Panc1 (cell line): ENCODE results near the gene CEP128. TPM values are rescaled to one million over a fixed set of nuclear protein-coding genes. Genes with fewer than 3 reads are reported as not detected.

Source experiments
- ATAC-seq: fragments of 200-7000 bp; cut with Tn5 transposase; 2 replicates; pipeline ENCODE4 v1.9.1; 2020; ENCODE audit warnings: mild to moderate bottlenecking, moderate library complexity
- BruUV-seq: library from RNA; stranded (reverse); fragments of 400-500 nt; replicated peaks from 2 replicates; lab custom pipeline; 2021; lab: Mats Ljungman, UMichigan
- CTCF ChIA-PET: fragments of 300-600 bp; sonication (Branson Sonifier 250); formaldehyde crosslinking; loops from one replicate; lab custom pipeline; 2022; ENCODE audit warnings: antibody characterized with exemption; lab: Charles Lee
- POLR2A ChIA-PET: fragments of 300-600 bp; sonication (Branson Sonifier 250); formaldehyde crosslinking; loops from one replicate; lab custom pipeline; 2022; ENCODE audit warnings: antibody characterized with exemption; lab: Charles Lee
- DNase-seq: peaks from one replicate; pipeline ENCODE4 v3.0.0-alpha.2; 2010; ENCODE audit warnings: low read depth, low spot score
- H3K27ac ChIP-seq: 2 replicates; pipeline ENCODE4 v1.5.1; 2011; ENCODE audit warnings: mild to moderate bottlenecking, low read length, inconsistent platforms
- H3K27me3 ChIP-seq: fragments of 200-500 bp; sonication (Bioruptor generic); 2 replicates; pipeline ENCODE4 v1.6.0; 2014; ENCODE audit warnings: low read length, inconsistent platforms; ENCODE audit not compliant: control insufficient read depth, insufficient read depth
- H3K36me3 ChIP-seq: fragments of 200-500 bp; sonication (Bioruptor generic); 2 replicates; pipeline ENCODE4 v1.5.1; 2014; ENCODE audit warnings: inconsistent platforms, mild to moderate bottlenecking, low read length, moderate library complexity; ENCODE audit not compliant: control insufficient read depth, insufficient read depth
- H3K4me1 ChIP-seq: 2 replicates; pipeline ENCODE4 v1.5.1; 2011; ENCODE audit warnings: inconsistent platforms, mild to moderate bottlenecking, low read length, moderate library complexity; ENCODE audit not compliant: control insufficient read depth, insufficient read depth
- H3K4me3 ChIP-seq, 2 experiments: 2 replicates each; pipeline ENCODE4 v1.5.1; 2011 to 2012; ENCODE audit warnings: low read depth in 2 of 2, low read length in 2 of 2, mild to moderate bottlenecking in 2 of 2, inconsistent platforms in 1 of 2, moderate library complexity in 1 of 2
- H3K9me3 ChIP-seq: fragments of 200-500 bp; sonication (Bioruptor generic); 2 replicates; pipeline ENCODE4 v1.5.1; 2014; ENCODE audit warnings: low read depth, mild to moderate bottlenecking, inconsistent platforms, low read length, moderate library complexity; ENCODE audit not compliant: control insufficient read depth, insufficient read depth
- CTCF ChIP-seq: fragments of 450-650 bp; IDR thresholded peaks from 2 replicates; pipeline ENCODE4 v1.5.1; 2017; ENCODE audit warnings: mild to moderate bottlenecking
- POLR2AphosphoS5 ChIP-seq: IDR thresholded peaks from 2 replicates; pipeline ENCODE4 v1.6.1; 2012; ENCODE audit warnings: mild to moderate bottlenecking, low read depth, low read length, moderate library complexity
- REST ChIP-seq, 2 experiments: IDR thresholded peaks; 2 replicates each; pipeline ENCODE4 v1.6.1; 2011 to 2012; ENCODE audit warnings: low read depth in 2 of 2, control low read depth in 1 of 2, low read length in 1 of 2, mild to moderate bottlenecking in 1 of 2, moderate library complexity in 1 of 2; ENCODE audit not compliant: insufficient read depth in 1 of 2
- SIN3A ChIP-seq: IDR thresholded peaks from 2 replicates; pipeline ENCODE4 v1.6.1; 2012; ENCODE audit warnings: low read depth, mild to moderate bottlenecking, low read length, moderate library complexity, borderline replicate concordance; ENCODE audit not compliant: insufficient read depth
- TCF7L2 ChIP-seq: IDR thresholded peaks from 2 replicates; pipeline ENCODE4 v1.6.1; 2011; ENCODE audit warnings: mild to moderate bottlenecking, low read depth, low read length, inconsistent platforms
- in situ Hi-C: cut with HindIII; loops from 2 replicates; pipeline ENCODE4 v1.10.0; 2016; ENCODE audit warnings: low sequenced_read_pairs, low pct_unique_long_range_greater_than_20kb
- intact Hi-C: fragments of 100-400 bp; cut with micrococcal nuclease; formaldehyde crosslinking; loops from one replicate; pipeline ENCODE4 v1.10.0; 2022; ENCODE audit not compliant: unreplicated experiment
- total RNA-seq: library from RNA; stranded (reverse); gene quantifications from one replicate; pipeline ENCODE4 v1.2.1, GENCODE V29; 2021; ENCODE audit not compliant: unreplicated experiment

Gene CEP128
- total RNA-seq, 1 experiment from 2014 or later, result 9.3 TPM

- Histone ChIP-seq H3K27me3 (no peaks in the 10 kb centered on the region), H3K27ac (no peak overlapping the region), H3K4me1 (no peaks in the 10 kb centered on the region), H3K9me3 (no peaks in the 10 kb centered on the region), H3K36me3 (no peaks in the 10 kb centered on the region), H3K4me3 (no peak overlapping the region)
- no peak for ATAC-seq
- TF ChIP-seq SIN3A (no peak), REST (IDR thresholded peaks at IDR 0.05; ENCODE audit: insufficient read depth in 1 of 2, low read depth in 2 of 2, low read length in 1 of 2) (no peak), TCF7L2 (no peak), POLR2AphosphoS5 (no peak), CTCF (no peak)
- no peak for DNase-seq
- in situ Hi-C loops, result no loop called here
- ChIA-PET CTCF (no interaction called here), POLR2A (no interaction called here)
- BruUV-seq, result no TSS peak
- intact Hi-C loops, result no loop called here
Measured at GRCh38 chr14:80981156-80981555, 39.6 kb upstream of the CEP128 start.

GRCh38 chr14:80979951-80980350, 38.4 kb upstream of the CEP128 start:
- no TSS peak for BruUV-seq
- ChIA-PET CTCF (no interaction called here), POLR2A (no interaction called here)
- Histone ChIP-seq H3K36me3 (no peaks in the 10 kb centered on the region), H3K9me3 (no peaks in the 10 kb centered on the region), H3K27ac (no peak overlapping the region), H3K27me3 (no peaks in the 10 kb centered on the region), H3K4me1 (no peaks in the 10 kb centered on the region), H3K4me3 (no peak overlapping the region)
- TF ChIP-seq POLR2AphosphoS5, result no peak
- DNase-seq (no peak), ATAC-seq (no peak)
- in situ Hi-C loops, result no loop called here
- intact Hi-C loops, result no loop called here

GRCh38 chr14:80978403-80978802, 36.9 kb upstream of the CEP128 start:
- Histone ChIP-seq H3K4me1 (no peaks in the 10 kb centered on the region), H3K27me3 (peaks cover 2% of the 10 kb centered on the region), H3K36me3 (no peaks in the 10 kb centered on the region), H3K9me3 (no peaks in the 10 kb centered on the region), H3K4me3 (no peak overlapping the region), H3K27ac (no peak overlapping the region)
- DNase-seq (no peak), ATAC-seq (no peak)
- CTCF ChIA-PET, result no interaction called here
- TF ChIP-seq SIN3A (no peak), POLR2AphosphoS5 (no peak), REST (IDR thresholded peaks at IDR 0.05; ENCODE audit: insufficient read depth in 1 of 2, low read depth in 2 of 2, low read length in 1 of 2) (no peak), TCF7L2 (no peak), CTCF (no peak)
- POLR2A ChIA-PET, result no interaction called here
- intact Hi-C loops, result no loop called here
- in situ Hi-C loops, result no loop called here
- BruUV-seq, result no TSS peak
